ENCODE measurements around the gene PCNT.

- TF ChIP-seq CTCF (IDR thresholded peaks at IDR 0.05 in 8 of 11, conservative IDR thresholded peaks at IDR 0.05 in 3 of 11) (no peak), POLR2A (IDR thresholded peaks at IDR 0.05) (no peak), POLR2AphosphoS5 (IDR thresholded peaks at IDR 0.05) (no peak)
Observed at GRCh38 chr21:46377789-46378188, 53.8 kb downstream of the PCNT start.

Measured in spleen (tissue), 7 donors.